ENCODE measurements around the gene DTX3L.

DTX3L gene

DNA sequence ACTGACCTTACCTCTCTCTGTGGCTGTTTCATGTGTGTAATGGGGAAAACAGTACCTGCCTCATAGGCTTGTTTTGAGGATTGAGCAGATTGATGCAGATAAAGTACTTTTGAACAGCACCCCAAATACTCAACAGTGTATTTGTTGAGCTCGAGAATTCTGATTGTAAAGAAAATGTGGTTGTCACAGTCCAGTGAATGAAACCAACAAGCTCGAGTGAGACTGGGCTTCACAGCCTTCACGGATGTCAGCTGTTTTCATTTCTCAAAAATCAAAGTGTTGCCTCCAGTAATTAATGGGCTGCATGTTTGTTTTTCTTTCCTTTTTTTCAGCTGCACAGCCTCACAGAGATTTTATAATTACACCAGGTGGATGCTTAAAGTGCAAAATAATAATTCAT, 57.0 kb downstream of the DTX3L start:
- Histone ChIP-seq H2AFZ (ENCODE audit: low read depth, low read length) (no peak overlapping the region), H3K27me3 (ENCODE audit: insufficient read depth, low read length) (no peaks in the 10 kb centered on the region)

DNA sequence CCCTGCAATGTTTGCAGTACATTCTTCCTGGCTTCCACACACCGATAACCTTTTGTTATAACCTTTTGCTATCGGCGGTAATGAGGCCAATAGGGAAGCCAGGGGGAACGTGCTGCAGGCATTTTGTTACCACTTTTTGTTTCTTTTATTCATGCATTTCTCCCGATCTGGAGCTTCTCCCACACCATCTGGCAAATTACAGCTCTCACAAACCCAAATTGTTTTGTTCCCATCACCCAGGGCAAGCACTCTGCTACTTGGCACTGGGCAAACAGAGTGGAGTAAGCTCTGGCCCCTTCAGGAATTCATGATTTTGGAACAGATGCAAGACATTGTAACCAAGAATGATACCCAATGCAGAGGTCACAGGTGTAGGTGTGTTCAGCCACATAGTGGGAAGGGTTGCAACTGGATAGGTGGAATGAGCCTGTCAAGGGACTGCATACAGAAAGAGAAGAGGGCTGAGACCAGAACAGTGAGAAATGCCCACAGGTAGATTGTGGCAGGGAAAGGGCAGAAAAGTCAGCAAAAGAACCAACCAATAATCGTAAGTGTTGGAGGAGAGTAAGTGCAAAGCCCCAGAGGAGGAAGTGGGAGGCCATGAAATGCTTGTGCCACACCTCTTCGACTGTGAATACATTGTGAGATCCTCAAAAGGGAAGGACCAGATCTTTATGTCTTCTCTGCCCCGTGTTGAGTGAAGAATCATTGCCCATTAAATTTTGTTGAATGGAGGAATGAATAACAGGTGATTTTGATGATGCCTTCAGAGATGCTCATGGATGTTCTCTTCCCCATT, 59.1 kb downstream of the DTX3L start:
- Histone ChIP-seq H3K9me3 (ENCODE audit: low read length) (no peaks in the 10 kb centered on the region), H3K27me3 (ENCODE audit: insufficient read depth, low read length) (no peaks in the 10 kb centered on the region), H3K36me3 (ENCODE audit: insufficient read depth, low read length) (no peaks in the 10 kb centered on the region), H2AFZ (ENCODE audit: low read depth, low read length) (no peak overlapping the region), H3K4me1 (ENCODE audit: insufficient read depth, low read length) (peaks cover 3% of the 10 kb centered on the region), H3K4me3 (ENCODE audit: low read length) (no peak overlapping the region)

More for the DNA sequence above, 57.0 kb downstream of the DTX3L start:
- Histone ChIP-seq H3K36me3 (ENCODE audit: insufficient read depth, low read length) (no peaks in the 10 kb centered on the region), H3K9me3 (ENCODE audit: low read length) (no peaks in the 10 kb centered on the region), H3K4me1 (ENCODE audit: insufficient read depth, low read length) (peaks cover 3% of the 10 kb centered on the region), H3K4me3 (ENCODE audit: low read length) (no peak overlapping the region)

All from neuron (in vitro differentiated cells).